22Rv1 (cell line): ENCODE measurements around the gene OR10G7.
"Not testable (repeated sequence)": the region's sequence is repeated elsewhere in the genome, so short reads cannot be mapped to it uniquely, and the experiment has no call there.

ENCODE experiments used
- H3K27ac ChIP-seq: fragments of 450-650 bp; 2 replicates; pipeline ENCODE4 v1.5.1; 2017
- CTCF ChIP-seq: fragments of 450-650 bp; IDR thresholded peaks from 2 replicates; pipeline ENCODE4 v1.5.1; 2017; ENCODE audit warnings: mild to moderate bottlenecking
- ZFX ChIP-seq: fragments of 450-650 bp; IDR thresholded peaks from 2 replicates; pipeline ENCODE4 v1.6.1; 2017; ENCODE audit warnings: antibody characterized with exemption, borderline replicate concordance

OR10G7 gene

GRCh38 chr11:124039557-124039956 lies 1.6 kb downstream of the OR10G7 start:
- TF ChIP-seq ZFX (no peak), CTCF (no peak)

DNA sequence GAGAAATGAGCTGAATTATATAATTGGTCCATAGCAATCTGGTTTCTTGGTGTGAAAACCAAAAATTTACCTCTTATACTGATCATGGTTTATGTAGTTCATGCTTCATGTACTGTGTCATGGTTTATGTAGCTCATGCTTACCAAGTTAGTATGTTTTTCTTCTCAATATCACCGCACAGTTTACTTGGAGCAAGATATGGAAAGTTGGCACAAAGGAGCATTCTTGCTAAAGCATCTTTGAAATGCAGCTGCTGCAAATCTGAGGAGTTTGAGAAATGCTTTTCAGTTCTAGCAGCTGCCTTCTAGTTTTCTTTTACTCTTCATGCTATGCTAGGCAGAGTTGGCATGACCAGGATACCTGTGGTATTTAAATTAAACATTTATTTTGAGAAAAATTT lies 4.5 kb downstream of the OR10G7 start:
- TF ChIP-seq ZFX (no peak), CTCF (no peak)
- no peak overlapping the region for H3K27ac ChIP-seq

More at GRCh38 chr11:124039557-124039956, 1.6 kb downstream of the OR10G7 start:
- no peak overlapping the region for H3K27ac ChIP-seq

- no peak within 1 kb of the TSS for H3K27ac ChIP-seq
- TF ChIP-seq CTCF (no peak), ZFX (no peak)
Observed at GRCh38 chr11:124026498-124026897, 14.6 kb downstream of the OR10G7 start, which contains the start of gene OR10G8. Gene OR10G8, plus strand, starts transcription at chr11:124026798. Its CDS starts 2,825 bp downstream, at chr11:124029623.

DNA sequence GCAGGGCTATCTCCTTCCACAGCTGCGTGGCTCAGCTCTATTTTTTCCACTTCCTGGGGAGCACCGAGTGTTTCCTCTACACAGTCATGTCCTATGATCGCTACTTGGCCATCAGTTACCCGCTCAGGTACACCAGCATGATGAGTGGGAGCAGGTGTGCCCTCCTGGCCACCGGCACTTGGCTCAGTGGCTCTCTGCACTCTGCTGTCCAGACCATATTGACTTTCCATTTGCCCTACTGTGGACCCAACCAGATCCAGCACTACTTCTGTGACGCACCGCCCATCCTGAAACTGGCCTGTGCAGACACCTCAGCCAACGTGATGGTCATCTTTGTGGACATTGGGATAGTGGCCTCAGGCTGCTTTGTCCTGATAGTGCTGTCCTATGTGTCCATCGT lies 25.3 kb downstream of the OR10G7 start:
- H3K27ac ChIP-seq, result not testable (repeated sequence)

- no peak within 1 kb of the TSS for H3K27ac ChIP-seq
- no peak for TF ChIP-seq ZFX
- TF ChIP-seq CTCF, result no peak
Observed at GRCh38 chr11:124012697-124013096, 28.4 kb downstream of the OR10G7 start, which contains the start of gene OR10G4. Gene OR10G4, plus strand, starts transcription at chr11:124012997. Its CDS starts 2,578 bp downstream, at chr11:124015575.

DNA sequence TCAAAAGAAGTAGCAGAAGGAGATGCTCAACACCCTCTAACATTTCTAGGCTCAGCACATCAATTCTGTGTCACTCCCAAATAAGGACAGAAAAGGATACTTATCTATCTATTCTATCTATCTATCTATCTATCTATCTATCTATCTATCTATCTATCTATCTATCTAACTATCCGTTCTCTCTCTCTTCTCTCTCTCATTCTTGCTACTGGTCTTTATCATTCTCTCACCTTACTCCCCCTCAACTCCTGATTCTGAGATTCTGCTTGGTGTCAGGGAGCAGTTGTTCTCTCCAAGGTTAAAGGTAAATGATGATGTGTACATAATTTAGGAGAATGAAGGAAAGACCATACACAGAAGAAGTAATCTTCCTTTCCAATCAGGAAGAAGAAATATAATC lies 46.0 kb downstream of the OR10G7 start, which contains the start of gene OR10G6:
OR10G6 (minus strand) TSS at position 43 of the 400 bp plus-strand sequence; CDS start at position 43, 0 bp downstream.
- no peak for TF ChIP-seq ZFX
- no peak for TF ChIP-seq CTCF
- no peak within 1 kb of the TSS for H3K27ac ChIP-seq
